Mucosa of stomach (tissue), 1 donor: Measurements from ENCODE around the gene GUCY2D.
"Not testable (repeated sequence)": the region's sequence is repeated elsewhere in the genome, so short reads cannot be mapped to it uniquely, and the experiment has no call there.

Experiments
- H3K27me3 ChIP-seq: one replicate; pipeline ENCODE4 v1.7.0; 2013; ENCODE audit warnings: mild to moderate bottlenecking, low read length; ENCODE audit not compliant: control insufficient read depth, insufficient read depth
- H3K36me3 ChIP-seq: one replicate; pipeline ENCODE4 v1.7.0; 2013; ENCODE audit warnings: low read length; ENCODE audit not compliant: control insufficient read depth, insufficient read depth
- H3K4me1 ChIP-seq: one replicate; pipeline ENCODE4 v1.7.0; 2013; ENCODE audit warnings: mild to moderate bottlenecking, low read length; ENCODE audit not compliant: control insufficient read depth, insufficient read depth
- H3K4me3 ChIP-seq: one replicate; pipeline ENCODE4 v1.7.0; 2013; ENCODE audit warnings: low read length
- H3K9ac ChIP-seq: one replicate; pipeline ENCODE4 v1.7.0; 2013; ENCODE audit warnings: mild to moderate bottlenecking, low read length, moderate library complexity
- H3K9me3 ChIP-seq: one replicate; pipeline ENCODE4 v1.7.0; 2013; ENCODE audit warnings: mild to moderate bottlenecking, low read length, moderate library complexity; ENCODE audit not compliant: control insufficient read depth
- donor health status: Pancreatic carcinoma.

GUCY2D gene

GRCh38 chr17:8001976-8002720, at the start of gene GUCY2D:
Gene GUCY2D, plus strand, starts transcription at chr17:8002615. Its CDS starts 433 bp downstream, at chr17:8003048.
- Histone ChIP-seq H3K4me1 (peaks cover 19% of the 10 kb centered on the region), H3K9ac (no peak within 1 kb of the TSS), H3K4me3 (no peak within 1 kb of the TSS), H3K9me3 (no peaks in the 10 kb centered on the region), H3K36me3 (no peaks in the 10 kb centered on the region), H3K27me3 (peaks cover 68% of the 10 kb centered on the region)

GRCh38 chr17:7953266-7953665, 49.1 kb upstream of the GUCY2D start:
- not testable (repeated sequence) for H3K9me3 ChIP-seq, H3K27me3 ChIP-seq, H3K4me3 ChIP-seq, H3K4me1 ChIP-seq, H3K9ac ChIP-seq, H3K36me3 ChIP-seq

- Histone ChIP-seq H3K9ac (no peak overlapping the region), H3K4me3 (no peak overlapping the region), H3K4me1 (no peaks in the 10 kb centered on the region), H3K9me3 (no peaks in the 10 kb centered on the region), H3K27me3 (no peaks in the 10 kb centered on the region), H3K36me3 (no peaks in the 10 kb centered on the region)
These were observed 46.8 kb upstream of the GUCY2D start for GRCh38 chr17:7955414-7956227.

- Histone ChIP-seq H3K9me3 (no peaks in the 10 kb centered on the region), H3K4me3 (no peak overlapping the region), H3K36me3 (no peaks in the 10 kb centered on the region), H3K9ac (no peak overlapping the region), H3K4me1 (no peaks in the 10 kb centered on the region), H3K27me3 (no peaks in the 10 kb centered on the region)
These were observed 46.0 kb upstream of the GUCY2D start for GRCh38 chr17:7956228-7956965.

GRCh38 chr17:7959503-7960253, 42.7 kb upstream of the GUCY2D start:
- H3K9me3 ChIP-seq = no peaks in the 10 kb centered on the region
- no peaks in the 10 kb centered on the region for H3K4me1 ChIP-seq
- no peak overlapping the region for H3K9ac ChIP-seq
- H3K27me3 ChIP-seq = peaks cover 3% of the 10 kb centered on the region
- no peaks in the 10 kb centered on the region for H3K36me3 ChIP-seq
- no peak overlapping the region for H3K4me3 ChIP-seq

GRCh38 chr17:7961421-7961820, 41.0 kb upstream of the GUCY2D start:
- Histone ChIP-seq H3K9me3 (no peaks in the 10 kb centered on the region), H3K27me3 (peaks cover 3% of the 10 kb centered on the region), H3K9ac (no peak overlapping the region), H3K36me3 (no peaks in the 10 kb centered on the region), H3K4me3 (no peak overlapping the region), H3K4me1 (no peaks in the 10 kb centered on the region)

GRCh38 chr17:7967751-7968150, 34.7 kb upstream of the GUCY2D start:
- H3K36me3 ChIP-seq = no peaks in the 10 kb centered on the region
- H3K4me1 ChIP-seq = no peaks in the 10 kb centered on the region
- H3K27me3 ChIP-seq = no peaks in the 10 kb centered on the region

GRCh38 chr17:7969433-7969832, 33.0 kb upstream of the GUCY2D start:
- H3K9me3 ChIP-seq = no peaks in the 10 kb centered on the region
- H3K36me3 ChIP-seq = no peaks in the 10 kb centered on the region
- no peak overlapping the region for H3K9ac ChIP-seq
- no peaks in the 10 kb centered on the region for H3K4me1 ChIP-seq
- no peaks in the 10 kb centered on the region for H3K27me3 ChIP-seq
- H3K4me3 ChIP-seq = no peak overlapping the region

More at GRCh38 chr17:7967751-7968150, 34.7 kb upstream of the GUCY2D start:
- Histone ChIP-seq H3K4me3 (no peak overlapping the region), H3K9ac (no peak overlapping the region), H3K9me3 (no peaks in the 10 kb centered on the region)

- Histone ChIP-seq H3K9ac (no peak overlapping the region), H3K4me1 (no peaks in the 10 kb centered on the region), H3K9me3 (no peaks in the 10 kb centered on the region), H3K36me3 (no peaks in the 10 kb centered on the region), H3K27me3 (no peaks in the 10 kb centered on the region), H3K4me3 (no peak overlapping the region)
These were observed 30.8 kb upstream of the GUCY2D start for GRCh38 chr17:7971651-7972050.

- H3K36me3 ChIP-seq = no peaks in the 10 kb centered on the region
- no peaks in the 10 kb centered on the region for H3K9me3 ChIP-seq
- H3K27me3 ChIP-seq = no peaks in the 10 kb centered on the region
- H3K4me3 ChIP-seq = no peak overlapping the region
- no peaks in the 10 kb centered on the region for H3K4me1 ChIP-seq
- no peak overlapping the region for H3K9ac ChIP-seq
These were observed 30.2 kb upstream of the GUCY2D start for GRCh38 chr17:7972131-7972785.

- Histone ChIP-seq H3K4me3 (no peak overlapping the region), H3K36me3 (no peaks in the 10 kb centered on the region), H3K4me1 (no peaks in the 10 kb centered on the region), H3K9ac (no peak overlapping the region), H3K27me3 (no peaks in the 10 kb centered on the region), H3K9me3 (no peaks in the 10 kb centered on the region)
These were observed 27.7 kb upstream of the GUCY2D start for GRCh38 chr17:7974638-7975131.
